ENCODE data around the gene CHTF18. TPM values are rescaled to one million over a fixed set of nuclear protein-coding genes. Genes with fewer than 3 reads are reported as not detected.

The CHTF18 gene
- polyA plus RNA-seq, 1 donor (not counting 4 experiments of a cell fraction or from before 2014, with no cell fraction given), result 5.7 TPM

GRCh38 chr16:787978-788398, 432 bp upstream of the CHTF18 start, which contains the start of gene RPUSD1:
RPUSD1 (minus strand) TSS chr16:788381; CDS start chr16:787737, 644 bp downstream.
- TF ChIP-seq, protein P1, sequence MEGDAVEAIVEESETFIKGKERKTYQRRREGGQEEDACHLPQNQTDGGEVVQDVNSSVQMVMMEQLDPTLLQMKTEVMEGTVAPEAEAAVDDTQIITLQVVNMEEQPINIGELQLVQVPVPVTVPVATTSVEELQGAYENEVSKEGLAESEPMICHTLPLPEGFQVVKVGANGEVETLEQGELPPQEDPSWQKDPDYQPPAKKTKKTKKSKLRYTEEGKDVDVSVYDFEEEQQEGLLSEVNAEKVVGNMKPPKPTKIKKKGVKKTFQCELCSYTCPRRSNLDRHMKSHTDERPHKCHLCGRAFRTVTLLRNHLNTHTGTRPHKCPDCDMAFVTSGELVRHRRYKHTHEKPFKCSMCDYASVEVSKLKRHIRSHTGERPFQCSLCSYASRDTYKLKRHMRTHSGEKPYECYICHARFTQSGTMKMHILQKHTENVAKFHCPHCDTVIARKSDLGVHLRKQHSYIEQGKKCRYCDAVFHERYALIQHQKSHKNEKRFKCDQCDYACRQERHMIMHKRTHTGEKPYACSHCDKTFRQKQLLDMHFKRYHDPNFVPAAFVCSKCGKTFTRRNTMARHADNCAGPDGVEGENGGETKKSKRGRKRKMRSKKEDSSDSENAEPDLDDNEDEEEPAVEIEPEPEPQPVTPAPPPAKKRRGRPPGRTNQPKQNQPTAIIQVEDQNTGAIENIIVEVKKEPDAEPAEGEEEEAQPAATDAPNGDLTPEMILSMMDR (optimal IDR thresholded peaks at IDR 0.05 in 1 of 3, IDR thresholded peaks at IDR 0.05 in 1 of 3, conservative IDR thresholded peaks at IDR 0.05 in 1 of 3; ENCODE audit: extremely low read depth in 1 of 3, insufficient read depth in 2 of 3, low read length in 3 of 3), result no peak
- TF ChIP-seq EZH2 (IDR thresholded peaks at IDR 0.05; ENCODE audit: low read length), result no peak
- Histone ChIP-seq H3K4me3 (ENCODE audit: control insufficient read depth in 2 of 3, extremely low read depth in 1 of 3, insufficient read depth in 2 of 3, low read depth in 1 of 3, low read length in 3 of 3) (peak within 1 kb of the TSS; percentile 74 to 86 (median 86)), H3K4me1 (ENCODE audit: control insufficient read depth, extremely low read depth, insufficient read depth, low read length) (peaks cover 25% of the 10 kb centered on the region), H3K4me2 (ENCODE audit: control insufficient read depth, extremely low read depth, insufficient read depth, low read depth, low read length) (peak within 1 kb of the TSS; percentile 88), H3K79me2 (ENCODE audit: control insufficient read depth, insufficient read depth, low read length) (peaks cover 27% of the 10 kb centered on the region), H3K27ac (ENCODE audit: control insufficient read depth, insufficient read depth, low read length) (peak within 1 kb of the TSS; percentile 47), H3K27me3 (ENCODE audit: control insufficient read depth, extremely low read depth, insufficient read depth, low read length) (no peaks in the 10 kb centered on the region), H4K20me1 (ENCODE audit: control insufficient read depth, extremely low read depth, insufficient read depth, low read length) (peaks cover 7% of the 10 kb centered on the region), H3K9me3 (ENCODE audit: control insufficient read depth, low read depth, low read length) (no peaks in the 10 kb centered on the region), H3K9me1 (ENCODE audit: control insufficient read depth, extremely low read depth, insufficient read depth, low read length) (no peaks in the 10 kb centered on the region), H2AFZ (ENCODE audit: control insufficient read depth, low read length) (peak within 1 kb of the TSS; percentile 79), H3K36me3 (ENCODE audit: control insufficient read depth in 2 of 2, extremely low read depth in 1 of 2, insufficient read depth in 2 of 2, low read length in 2 of 2) (peaks cover 5 to 12% of the 10 kb centered on the region in 2 experiments), H3K9ac (ENCODE audit: control insufficient read depth, extremely low read depth, insufficient read depth, low read length) (peak within 1 kb of the TSS; percentile 83)
- no peak for DNase-seq (ENCODE audit: low read depth, low spot score)
- dilution Hi-C loops (cut with MboI; ENCODE audit: extremely low pct_ligation_motif_present, low sequenced_read_pairs), result no loop called here
- no peak for FAIRE-seq

DNA sequence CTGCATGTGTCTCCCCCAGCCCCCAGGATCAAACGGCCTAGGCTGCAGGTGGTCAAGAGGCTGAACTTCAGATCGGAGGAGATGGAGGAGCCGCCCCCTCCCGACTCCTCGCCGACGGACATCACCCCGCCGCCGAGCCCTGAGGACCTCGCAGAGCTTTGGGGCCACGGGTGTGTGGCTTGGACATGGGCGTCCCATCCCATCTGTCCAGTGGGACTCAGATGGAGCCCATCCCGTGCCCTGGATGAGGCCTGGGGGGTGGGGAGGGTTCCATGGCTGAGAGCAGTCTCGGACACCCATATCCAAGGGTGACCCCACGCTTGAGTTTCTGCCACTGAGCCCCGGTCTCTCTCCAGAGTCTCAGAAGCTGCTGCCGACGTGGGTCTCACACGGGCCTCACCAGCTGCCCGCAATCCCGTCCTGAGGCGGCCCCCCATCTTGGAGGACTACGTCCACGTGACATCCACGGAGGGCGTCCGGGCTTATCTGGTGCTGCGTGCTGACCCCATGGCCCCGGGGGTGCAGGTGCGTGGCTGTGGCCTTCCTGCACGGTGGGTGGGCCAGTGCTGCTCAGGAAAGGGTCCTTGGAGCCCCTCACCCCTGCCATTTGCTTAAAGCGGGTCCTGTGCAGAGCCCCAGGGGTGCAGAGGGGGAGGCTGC, 901 bp downstream of the CHTF18 start:
- H3K9me3 ChIP-seq (ENCODE audit: control insufficient read depth, low read depth, low read length), result no peaks in the 10 kb centered on the region
- no peak overlapping the region for H2AFZ ChIP-seq (ENCODE audit: control insufficient read depth, low read length)
- H3K27me3 ChIP-seq (ENCODE audit: control insufficient read depth, extremely low read depth, insufficient read depth, low read length), result no peaks in the 10 kb centered on the region
- no peaks in the 10 kb centered on the region for H3K9me1 ChIP-seq (ENCODE audit: control insufficient read depth, extremely low read depth, insufficient read depth, low read length)
- peak overlapping the region; percentile 76 for H3K9ac ChIP-seq (ENCODE audit: control insufficient read depth, extremely low read depth, insufficient read depth, low read length)
- H3K36me3 ChIP-seq (ENCODE audit: control insufficient read depth in 2 of 2, extremely low read depth in 1 of 2, insufficient read depth in 2 of 2, low read length in 2 of 2), result peaks cover 5 to 12% of the 10 kb centered on the region in 2 experiments
- DNase-seq (ENCODE audit: low read depth, low spot score) (no peak), FAIRE-seq (no peak)
- H3K4me2 ChIP-seq (ENCODE audit: control insufficient read depth, extremely low read depth, insufficient read depth, low read depth, low read length), result peak overlapping the region; percentile 76
- H3K27ac ChIP-seq (ENCODE audit: control insufficient read depth, insufficient read depth, low read length), result no peak overlapping the region
- dilution Hi-C loops (cut with MboI; ENCODE audit: extremely low pct_ligation_motif_present, low sequenced_read_pairs), result no loop called here
- TF ChIP-seq EZH2 (IDR thresholded peaks at IDR 0.05; ENCODE audit: low read length), result no peak
- TF ChIP-seq, protein P1 (optimal IDR thresholded peaks at IDR 0.05 in 1 of 3, IDR thresholded peaks at IDR 0.05 in 1 of 3, conservative IDR thresholded peaks at IDR 0.05 in 1 of 3; ENCODE audit: extremely low read depth in 1 of 3, insufficient read depth in 2 of 3, low read length in 3 of 3), result no peak
- H3K4me3 ChIP-seq (ENCODE audit: control insufficient read depth in 2 of 3, extremely low read depth in 1 of 3, insufficient read depth in 2 of 3, low read depth in 1 of 3, low read length in 3 of 3), result peak overlapping the region; percentile 74 to 82 (median 76)
- peaks cover 27% of the 10 kb centered on the region for H3K79me2 ChIP-seq (ENCODE audit: control insufficient read depth, insufficient read depth, low read length)
- peaks cover 7% of the 10 kb centered on the region for H4K20me1 ChIP-seq (ENCODE audit: control insufficient read depth, extremely low read depth, insufficient read depth, low read length)
- peaks cover 14% of the 10 kb centered on the region for H3K4me1 ChIP-seq (ENCODE audit: control insufficient read depth, extremely low read depth, insufficient read depth, low read length)

All from keratinocyte (primary cell).